T-cell (primary cell): Measurements from ENCODE around the gene DDN. TPM values are rescaled to one million over a fixed set of nuclear protein-coding genes. Genes with fewer than 3 reads are reported as not detected.

ENCODE experiments used
- ATAC-seq, 4 experiments: fragments of 200-7000 bp in 3 of 4; fragments of 150-1000 bp in 1 of 4; cut with Tn5 transposase; replicated peaks in 1 of 4; 1 replicate in 3 of 4; 2 replicates in 1 of 4; pipeline ENCODE4 v1.10.0; 2021; ENCODE audit warnings: moderate library complexity in 3 of 4, mild to moderate bottlenecking in 2 of 4, moderate number of reproducible peaks in 1 of 4
- CTCF ChIA-PET, 2 donors: fragments of 300-600 bp; sonication (Branson Sonifier 250); formaldehyde crosslinking; loops; one replicate each; lab custom pipeline; 2022; ENCODE audit warnings: antibody characterized with exemption in 2 of 2; lab: Charles Lee
- POLR2A ChIA-PET, 2 donors: fragments of 300-600 bp; sonication (Branson Sonifier 250); formaldehyde crosslinking; loops; one replicate each; lab custom pipeline; 2022; ENCODE audit warnings: antibody characterized with exemption in 2 of 2; lab: Charles Lee
- DNase-seq, 35 experiments: peaks; one replicate each; pipeline versions ENCODE4 v3.0.0 to v3.0.0-alpha.2; 2013 to 2023
- H3K27ac ChIP-seq: one replicate; pipeline ENCODE4 v1.5.1; 2013; ENCODE audit warnings: low read length
- H3K27me3 ChIP-seq, 2 experiments: replicated peaks in 1 of 2; 1 replicate in 1 of 2; 2 replicates in 1 of 2; pipeline versions ENCODE4 v1.6.1 to v1.7.0; 2013; ENCODE audit warnings: low read length in 1 of 2, mixed read lengths in 1 of 2; ENCODE audit not compliant: control insufficient read depth in 2 of 2, insufficient read depth in 2 of 2; ENCODE audit errors: extremely low read depth in 1 of 2
- H3K36me3 ChIP-seq, 2 donors: 1 replicate in 1 of 2; 2 replicates in 1 of 2; pipeline versions ENCODE4 v1.6.1 to v1.7.0; 2013; ENCODE audit warnings: low read length in 1 of 2; ENCODE audit not compliant: control insufficient read depth in 2 of 2, insufficient read depth in 1 of 2; ENCODE audit errors: extremely low read depth in 1 of 2
- H3K4me1 ChIP-seq, 2 experiments: 1 replicate in 1 of 2; 2 replicates in 1 of 2; pipeline versions ENCODE4 v1.6.1 to v1.7.0; 2013; ENCODE audit warnings: low read length in 2 of 2, mixed read lengths in 1 of 2; ENCODE audit not compliant: insufficient read depth in 2 of 2, control insufficient read depth in 1 of 2; ENCODE audit errors: extremely low read depth in 1 of 2
- H3K4me3 ChIP-seq, 2 donors: 1 replicate in 1 of 2; 2 replicates in 1 of 2; pipeline versions ENCODE4 v1.5.1 to v1.7.0; 2013; ENCODE audit warnings: mild to moderate bottlenecking in 2 of 2, low read length in 1 of 2, moderate library complexity in 1 of 2; ENCODE audit not compliant: control insufficient read depth in 1 of 2; ENCODE audit errors: extremely low read depth in 1 of 2
- H3K9me3 ChIP-seq: 2 replicates; pipeline ENCODE4 v1.7.0; 2013
- H3K27ac Mint-ChIP-seq, 2 donors: one replicate each; pipeline ENCODE4 v1.8.0; 2020 to 2021; ENCODE audit warnings: mild to moderate bottlenecking in 2 of 2, mixed read lengths in 2 of 2
- H3K27me3 Mint-ChIP-seq, 2 donors: one replicate each; pipeline ENCODE4 v1.8.0; 2021 to 2022; ENCODE audit warnings: mixed read lengths in 2 of 2
- H3K36me3 Mint-ChIP-seq: one replicate; pipeline ENCODE4 v1.8.0; 2021; ENCODE audit warnings: mixed read lengths
- H3K4me1 Mint-ChIP-seq, 3 donors: one replicate each; pipeline ENCODE4 v1.8.0; 2020 to 2022; ENCODE audit warnings: mixed read lengths in 3 of 3, mild to moderate bottlenecking in 1 of 3
- H3K4me3 Mint-ChIP-seq, 3 donors: one replicate each; pipeline ENCODE4 v1.8.0; 2020 to 2022; ENCODE audit warnings: mild to moderate bottlenecking in 3 of 3, mixed read lengths in 3 of 3, moderate library complexity in 3 of 3
- H3K9me3 Mint-ChIP-seq, 3 donors: one replicate each; pipeline ENCODE4 v1.8.0; 2020 to 2022; ENCODE audit warnings: mixed read lengths in 3 of 3
- WGBS: methylation state at CpG from one replicate; pipeline ENCODE4 v1.1.5; 2013; ENCODE audit warnings: missing lambda C conversion rate; ENCODE audit not compliant: insufficient coverage; 5-methylcytosine and 5-hydroxymethylcytosine counted together
- total RNA-seq, 35 experiments: library from RNA in 6 of 35; stranded (reverse) in 6 of 35; fragments of 120-200 nt in 1 of 35; gene quantifications; one replicate each; pipeline versions ENCODE4 v1.2.1 to v1.2.4 and lab custom pipeline; 2013 to 2026

Gene DDN
- total RNA-seq, 5 donors from 2014 or later (not counting 1 experiment from before 2014, with no cell fraction given): 0.09 to 1.3 (median 0.15) TPM

DNA sequence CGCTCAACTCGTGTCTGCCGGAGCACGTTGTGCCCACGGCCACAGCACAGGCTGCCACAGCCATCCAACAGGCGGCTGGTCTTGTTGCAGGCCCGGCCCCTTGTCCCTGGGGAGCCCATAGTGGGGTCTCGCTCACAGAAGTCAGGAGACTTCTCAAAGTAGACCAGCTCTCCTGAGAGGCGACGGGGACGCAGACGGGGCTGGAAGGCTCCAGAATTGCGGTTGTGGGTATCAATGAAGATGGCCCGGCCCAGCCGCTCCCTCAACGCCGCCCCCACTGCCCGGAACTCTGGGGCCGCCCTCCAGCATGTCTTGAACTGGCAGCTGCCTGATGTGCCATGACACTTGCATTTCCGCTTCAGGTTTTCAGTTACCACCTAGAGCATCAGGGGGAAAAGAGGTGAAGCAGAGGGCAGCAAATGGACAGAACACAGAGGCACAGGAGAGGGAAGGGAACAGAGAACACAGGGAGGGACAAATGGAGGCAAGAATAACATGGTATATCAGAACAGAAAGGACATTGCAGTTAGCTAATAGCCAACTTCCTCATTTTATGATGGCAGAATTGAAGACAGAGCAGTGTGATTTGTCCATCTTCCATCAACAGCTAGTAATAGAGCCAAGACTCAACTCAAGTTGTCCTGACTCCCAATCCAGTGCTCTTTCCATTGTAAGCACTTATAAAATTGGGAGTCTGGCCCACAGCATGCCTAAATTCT is 32.8 kb downstream of the DDN start:
- POLR2A ChIA-PET: no interaction called here
- H3K27ac Mint-ChIP-seq: no peak overlapping the region

DNA sequence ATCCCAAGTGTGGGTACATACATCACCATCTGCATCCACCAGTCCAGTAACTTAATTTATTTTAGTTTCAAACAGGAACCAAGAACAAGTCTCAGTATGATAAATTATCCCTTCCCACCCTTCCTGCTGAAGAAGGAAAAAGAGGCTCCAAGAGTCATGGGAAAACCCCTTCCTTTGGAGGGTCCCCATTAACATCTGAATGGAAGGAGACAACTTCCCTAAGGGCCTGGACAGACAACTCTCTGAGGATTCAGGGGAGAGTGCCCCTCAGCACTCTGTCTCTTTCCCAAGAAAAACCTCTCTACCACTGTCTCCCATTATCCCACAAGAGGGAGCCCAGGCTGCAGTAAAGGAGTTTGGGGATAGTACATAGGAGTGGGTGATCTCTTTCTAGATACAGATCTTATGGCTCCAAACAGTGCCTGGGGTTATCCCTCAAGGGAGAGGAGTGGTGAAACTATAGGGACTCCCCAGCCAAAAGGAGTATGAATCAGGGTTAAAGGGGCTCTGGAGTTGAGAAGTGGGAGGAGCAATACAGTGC is 33.8 kb downstream of the DDN start:
- Histone ChIP-seq H3K4me1 (peaks cover 2 to 12% of the 10 kb centered on the region in 2 experiments), H3K27me3 (peaks cover 0 to 14% of the 10 kb centered on the region in 2 experiments), H3K36me3 (no peaks in the 10 kb centered on the region), H3K27ac (no peak overlapping the region), H3K4me3 (no peak overlapping the region), H3K9me3 (no peaks in the 10 kb centered on the region)
- ChIA-PET CTCF (interaction anchor here in 1 of 2 donors (0.6 kb wide), 1 partner anchor 66 kb away, joined by 4 read pairs; no protein-coding TSS in a partner anchor), POLR2A (no interaction called here)
- Mint-ChIP-seq H3K36me3 (no peaks in the 10 kb centered on the region), H3K9me3 (no peaks in the 10 kb centered on the region), H3K4me1 (peaks cover 8 to 15% (median 9%) of the 10 kb centered on the region in 3 donors), H3K4me3 (no peak overlapping the region), H3K27me3 (peaks cover 3 to 4% of the 10 kb centered on the region in 2 donors), H3K27ac (no peak overlapping the region)
- ATAC-seq (no peak), DNase-seq (no peak)

More for the DNA sequence above, 32.8 kb downstream of the DDN start:
- no peaks in the 10 kb centered on the region for H3K9me3 ChIP-seq
- H3K27ac ChIP-seq: no peak overlapping the region
- H3K27me3 ChIP-seq: peaks cover 0 to 22% of the 10 kb centered on the region in 2 experiments
- Mint-ChIP-seq H3K36me3 (no peaks in the 10 kb centered on the region), H3K4me1 (peaks cover 17 to 25% (median 19%) of the 10 kb centered on the region in 3 donors), H3K27me3 (peaks cover 8 to 12% of the 10 kb centered on the region in 2 donors), H3K9me3 (no peaks in the 10 kb centered on the region), H3K4me3 (no peak overlapping the region)
- no peak for ATAC-seq
- WGBS: 89% methylated on average over 17 of the region's 20 CpGs
- DNase-seq: no peak
- no peaks in the 10 kb centered on the region for H3K36me3 ChIP-seq
- no peak overlapping the region for H3K4me3 ChIP-seq
- CTCF ChIA-PET: interaction anchor here (0.6 to 1.3 kb wide), 3 partner anchors 19 to 214 kb away, joined by 3 to 9 read pairs (median 5); no protein-coding TSS in a partner anchor
- peaks cover 4 to 22% of the 10 kb centered on the region in 2 experiments for H3K4me1 ChIP-seq

DNA sequence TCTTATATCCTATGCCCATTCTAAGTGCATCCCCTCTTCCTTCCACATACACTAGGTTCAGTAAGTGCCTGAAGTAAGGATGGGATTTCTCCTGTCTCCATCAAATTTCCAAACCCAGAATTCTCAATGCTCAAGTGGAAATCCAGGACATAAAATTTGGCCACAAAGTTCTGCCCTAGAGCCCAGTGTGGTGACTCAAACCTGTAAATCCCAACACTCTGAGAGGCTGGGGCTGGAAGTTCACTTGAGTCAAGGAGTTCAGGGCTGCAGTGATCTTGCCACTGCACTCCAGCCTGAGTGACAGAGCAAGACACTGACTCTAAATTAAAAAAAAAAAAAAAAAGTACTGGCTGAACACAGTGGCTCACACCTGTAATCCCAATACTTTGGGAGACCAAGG is 37.4 kb downstream of the DDN start:
- H3K9me3 Mint-ChIP-seq: no peaks in the 10 kb centered on the region
- H3K27ac Mint-ChIP-seq: no peak overlapping the region
- H3K4me3 ChIP-seq: no peak overlapping the region
- no peaks in the 10 kb centered on the region for H3K36me3 ChIP-seq
- H3K27me3 Mint-ChIP-seq: peaks cover 0 to 4% of the 10 kb centered on the region in 2 donors
- no peak overlapping the region for H3K4me3 Mint-ChIP-seq
- POLR2A ChIA-PET: no interaction called here
- ATAC-seq: no peak
- H3K4me1 ChIP-seq: peaks cover 2 to 8% of the 10 kb centered on the region in 2 experiments
- H3K9me3 ChIP-seq: no peaks in the 10 kb centered on the region
- no peak for DNase-seq
- CTCF ChIA-PET: no interaction called here
- no peak overlapping the region for H3K27ac ChIP-seq
- no peaks in the 10 kb centered on the region for H3K36me3 Mint-ChIP-seq
- peaks cover 0 to 2% of the 10 kb centered on the region in 2 experiments for H3K27me3 ChIP-seq
- H3K4me1 Mint-ChIP-seq: peaks cover 8 to 11% (median 9%) of the 10 kb centered on the region in 3 donors

DNA sequence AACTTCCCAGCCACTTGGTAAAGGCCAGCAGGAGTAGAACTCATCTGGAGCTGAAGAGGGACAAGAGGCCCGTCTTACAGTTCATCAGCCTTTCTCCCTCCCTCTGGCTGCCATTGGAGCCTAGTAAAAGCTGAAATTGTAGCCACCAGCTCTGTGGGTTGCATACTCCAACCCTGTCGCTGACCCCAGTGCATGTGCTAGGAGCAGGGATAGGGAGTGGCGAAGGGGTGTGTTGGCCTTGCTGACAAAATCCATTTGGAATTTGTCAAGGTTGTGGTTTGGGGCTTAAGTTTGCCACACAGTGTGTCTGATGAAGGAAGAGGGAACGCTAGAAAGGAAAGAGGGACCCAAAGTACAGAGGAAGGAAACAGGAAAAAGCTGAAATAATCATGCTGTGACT is 37.8 kb downstream of the DDN start:
- CTCF ChIA-PET: no interaction called here
- 78% methylated on average over 1 of the region's 4 CpGs for WGBS

DNA sequence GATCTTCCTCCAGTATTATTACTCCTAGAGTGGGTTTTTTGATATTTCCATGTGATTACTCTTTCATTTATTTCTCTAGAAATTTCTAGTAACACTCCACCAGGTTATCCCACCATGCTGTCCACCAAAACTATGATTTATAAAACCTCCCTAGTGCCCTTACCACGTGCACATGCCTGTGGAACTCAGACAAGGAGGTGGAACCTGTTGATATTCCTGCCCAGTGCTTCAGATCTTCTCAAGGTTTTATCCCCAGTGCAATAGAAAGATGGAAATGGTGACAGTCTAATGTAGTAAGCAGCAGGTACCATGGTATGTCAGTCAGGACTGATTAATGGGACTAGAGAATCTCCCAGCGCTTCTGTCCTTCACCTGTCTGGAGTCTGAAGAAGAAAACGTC is 38.3 kb downstream of the DDN start:
- Mint-ChIP-seq H3K36me3 (no peaks in the 10 kb centered on the region), H3K27ac (no peak overlapping the region), H3K27me3 (peaks cover 0 to 4% of the 10 kb centered on the region in 2 donors), H3K4me1 (peaks cover 16 to 20% (median 19%) of the 10 kb centered on the region in 3 donors), H3K9me3 (no peaks in the 10 kb centered on the region), H3K4me3 (no peak overlapping the region)
- CTCF ChIA-PET: interaction anchor here in 1 of 2 donors (0.7 kb wide), 1 partner anchor 58 kb away, joined by 3 read pairs; the partner anchor contains the start of gene PRKAG1
- DNase-seq (no peak), ATAC-seq (no peak)
- POLR2A ChIA-PET: no interaction called here
- Histone ChIP-seq H3K4me3 (no peak overlapping the region), H3K9me3 (no peaks in the 10 kb centered on the region), H3K27me3 (peaks cover 0 to 2% of the 10 kb centered on the region in 2 experiments), H3K36me3 (no peaks in the 10 kb centered on the region), H3K4me1 (peaks cover 5 to 18% of the 10 kb centered on the region in 2 experiments), H3K27ac (no peak overlapping the region)
- WGBS: no CpG with 5 or more reads among the region's 3 CpGs

More for the DNA sequence above, 37.8 kb downstream of the DDN start:
- H3K36me3 ChIP-seq: no peaks in the 10 kb centered on the region
- Mint-ChIP-seq H3K36me3 (no peaks in the 10 kb centered on the region), H3K9me3 (no peaks in the 10 kb centered on the region), H3K27ac (no peak overlapping the region), H3K4me3 (no peak overlapping the region), H3K27me3 (peaks cover 0 to 4% of the 10 kb centered on the region in 2 donors), H3K4me1 (peaks cover 11 to 15% (median 14%) of the 10 kb centered on the region in 3 donors)
- DNase-seq (no peak), ATAC-seq (no peak)
- POLR2A ChIA-PET: no interaction called here
- no peak overlapping the region for H3K4me3 ChIP-seq
- no peak overlapping the region for H3K27ac ChIP-seq
- H3K4me1 ChIP-seq: peaks cover 2 to 13% of the 10 kb centered on the region in 2 experiments
- H3K9me3 ChIP-seq: no peaks in the 10 kb centered on the region
- H3K27me3 ChIP-seq: peaks cover 0 to 2% of the 10 kb centered on the region in 2 experiments

DNA sequence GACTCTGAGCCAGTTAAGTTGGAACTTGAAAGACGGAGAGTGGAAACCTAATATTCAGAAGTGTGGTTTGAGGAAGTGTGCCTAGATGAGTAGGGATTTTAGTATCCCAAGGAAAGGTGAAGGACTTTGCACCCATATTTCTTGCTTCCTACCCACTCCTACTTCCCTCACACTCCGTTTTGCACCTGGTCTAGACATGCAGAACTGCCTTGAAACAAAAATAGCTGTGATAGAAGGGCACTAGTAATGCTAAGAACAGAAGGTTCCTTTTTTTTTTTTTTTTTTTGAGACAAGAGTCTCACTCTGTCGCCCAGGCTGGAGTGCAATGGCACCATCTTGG is 41.2 kb downstream of the DDN start:
- Mint-ChIP-seq H3K9me3 (no peaks in the 10 kb centered on the region), H3K36me3 (peaks cover 3% of the 10 kb centered on the region), H3K27ac (peak overlapping the region in 1 of 2 donors; percentile 88), H3K27me3 (peaks cover 0 to 4% of the 10 kb centered on the region in 2 donors), H3K4me3 (peak overlapping the region; percentile 95 to 98 (median 96)), H3K4me1 (peaks cover 38 to 43% (median 40%) of the 10 kb centered on the region in 3 donors)
- ChIA-PET POLR2A (interaction anchor here (0.6 to 1.3 kb wide), 7 partner anchors 20 to 409 kb away, joined by 3 to 11 read pairs (median 5); partner anchors contain the start of gene DDX23 (in 2 of the 2)), CTCF (interaction anchor here (0.7 to 1.7 kb wide), 12 partner anchors 16 to 105 kb away, joined by 3 to 17 read pairs (median 6); partner anchors contain the start of genes WNT1 (in 2 of the 2) and DDX23 (in 1 of the 2))
- Histone ChIP-seq H3K4me3 (peak overlapping the region in 1 of 2 donors; percentile 76), H3K27ac (no peak overlapping the region), H3K36me3 (peaks cover 0 to 3% of the 10 kb centered on the region in 2 donors), H3K4me1 (peaks cover 11 to 24% of the 10 kb centered on the region in 2 experiments), H3K9me3 (no peaks in the 10 kb centered on the region), H3K27me3 (peaks cover 0 to 2% of the 10 kb centered on the region in 2 experiments)
- no peak for DNase-seq
- no peak for ATAC-seq
- WGBS: no CpG with 5 or more reads among the region's 3 CpGs
